Psoas muscle (tissue), 8 donors: ENCODE measurements around the gene DOCK1. TPM values are rescaled to one million over a fixed set of nuclear protein-coding genes. Genes with fewer than 3 reads are reported as not detected.

Experiments
- ATAC-seq, 4 donors: fragments of 200-7000 bp; cut with Tn5 transposase; one replicate each; pipeline ENCODE4 v1.9.1; 2020; ENCODE audit warnings: moderate library complexity in 3 of 4, mild to moderate bottlenecking in 2 of 4
- DNase-seq, 2 donors: peaks; one replicate each; pipeline ENCODE4 v3.0.0-alpha.2; 2020
- H3K27ac ChIP-seq: fragments of 200-600 bp; one replicate; pipeline ENCODE4 v1.8.0; 2022
- H3K27me3 ChIP-seq, 3 donors: fragments of 200-600 bp in 1 of 3; one replicate each; pipeline versions ENCODE4 v1.6.1 to v1.8.0; 2013 to 2022; ENCODE audit warnings: low read length in 2 of 3, mild to moderate bottlenecking in 2 of 3, moderate library complexity in 1 of 3; ENCODE audit not compliant: insufficient read depth in 3 of 3
- H3K36me3 ChIP-seq, 2 donors: fragments of 200-600 bp in 1 of 2; one replicate each; pipeline versions ENCODE4 v1.6.1 to v1.8.0; 2013 to 2022; ENCODE audit warnings: low read depth in 1 of 2, mild to moderate bottlenecking in 1 of 2, moderate library complexity in 1 of 2; ENCODE audit not compliant: insufficient read depth in 1 of 2
- H3K4me1 ChIP-seq: fragments of 200-600 bp; one replicate; pipeline ENCODE4 v1.8.0; 2022
- H3K4me3 ChIP-seq: fragments of 200-600 bp; one replicate; pipeline ENCODE4 v1.8.0; 2022; ENCODE audit warnings: mild to moderate bottlenecking
- H3K9me3 ChIP-seq: fragments of 200-600 bp; one replicate; pipeline ENCODE4 v1.8.0; 2022
- WGBS, 3 donors: extraction: QIAGEN DNeasy Blood & Tissue Kit; methylation state at CpG; one replicate each; pipeline versions ENCODE4 v1.1.6 to v1.1.7; 2013; 5-methylcytosine and 5-hydroxymethylcytosine counted together
- intact Hi-C, 2 donors: fragments of 100-400 bp; cut with DNase I; formaldehyde crosslinking; loops; one replicate each; pipeline versions ENCODE4 v1.11.0 to v1.14.2; 2022
- polyA plus RNA-seq, 3 donors: library from polyadenylated mRNA; stranded (reverse); fragments of 200-250 nt; gene quantifications; one replicate each; pipeline ENCODE4 v1.2.3, GENCODE V29; 2013
- total RNA-seq, 4 donors: library from RNA; stranded (reverse); fragmentation: NEBNext Ultra II Directional in 2 of 4; extraction: Animal tissue kit (Norgen Biotek cat#: 25700) in 2 of 4; gene quantifications; one replicate each; pipeline versions ENCODE4 v1.2.1 to v1.2.4, GENCODE V29; 2021 to 2023
- TF ChIP-seq, protein P1 (sequence below): fragments of 200-600 bp; IDR thresholded peaks from one replicate; pipeline ENCODE4 v1.8.0; 2022; ENCODE audit warnings: antibody characterized with exemption
- donor health status: healthy with polysubstance abuse.
- donor health status: DM: no; HTN: no; CAD: no; lungs with moderate emphysema.
- donor health status: Bipolar disorder and iron deficiency.
- donor health status: healthy.
- donor health status: DM: yes; HTN: yes; CAD: no.
- donor health status: DM: no; HTN: no; CAD: no.
- donor health status: DM: no; HTN: no; CAD: no.
- donor health status: DM: yes; HTN: yes; CAD: no.

Gene DOCK1
- total and polyA plus RNA-seq, 7 donors = 2.1 to 11.3 (median 5.4) TPM

DNA sequence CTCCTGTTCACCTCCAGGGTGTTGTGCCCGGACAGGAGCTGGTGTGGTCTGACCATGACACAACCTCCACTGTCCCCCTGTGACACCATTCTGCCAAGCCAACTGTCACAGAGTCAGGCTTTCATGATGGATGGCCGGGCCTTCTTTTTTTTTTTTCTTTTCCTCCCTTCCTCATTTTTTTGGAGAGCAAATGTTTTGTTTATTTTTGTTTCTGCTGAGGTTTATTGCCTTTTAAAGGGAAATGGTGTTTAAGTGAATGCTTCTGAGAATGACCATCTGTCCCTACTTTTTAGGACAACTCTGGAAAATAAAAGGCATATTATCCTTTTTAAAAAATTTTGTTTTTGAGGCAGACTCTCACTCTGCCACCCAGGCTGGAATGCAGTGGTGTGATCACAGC, 528.8 kb downstream of the DOCK1 start:
- intact Hi-C loops = no loop called here
- no peak for ATAC-seq

DNA sequence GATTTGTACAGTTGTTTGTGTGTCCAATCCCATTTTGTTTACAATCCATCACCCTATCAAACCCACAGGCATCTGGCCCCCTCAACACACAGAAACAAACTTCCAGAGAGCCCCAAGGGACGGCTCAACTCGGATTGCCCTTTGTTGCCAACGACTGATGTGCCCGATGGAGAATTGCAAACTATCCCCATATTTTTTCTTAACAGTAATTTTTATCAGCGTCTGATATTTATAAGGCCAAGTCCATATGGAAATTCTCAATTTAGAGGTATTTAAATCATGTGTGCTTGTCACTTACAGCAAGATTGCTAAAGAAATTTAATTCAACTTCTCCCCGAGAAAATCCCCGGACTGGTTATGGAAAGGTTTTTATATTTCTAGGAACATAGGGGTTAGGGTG, 530.0 kb downstream of the DOCK1 start:
- peaks cover 0 to 9% of the 10 kb centered on the region in 2 donors for H3K36me3 ChIP-seq

More for the DNA sequence above, 528.8 kb downstream of the DOCK1 start:
- H3K4me1 ChIP-seq = no peaks in the 10 kb centered on the region
- 77 to 87% (median 77%) methylated on average over 2 of the region's 2 CpGs for WGBS, 3 donors
- no peaks in the 10 kb centered on the region for H3K27me3 ChIP-seq
- no peaks in the 10 kb centered on the region for H3K9me3 ChIP-seq
- H3K27ac ChIP-seq = no peak overlapping the region
- TF ChIP-seq, protein P1, sequence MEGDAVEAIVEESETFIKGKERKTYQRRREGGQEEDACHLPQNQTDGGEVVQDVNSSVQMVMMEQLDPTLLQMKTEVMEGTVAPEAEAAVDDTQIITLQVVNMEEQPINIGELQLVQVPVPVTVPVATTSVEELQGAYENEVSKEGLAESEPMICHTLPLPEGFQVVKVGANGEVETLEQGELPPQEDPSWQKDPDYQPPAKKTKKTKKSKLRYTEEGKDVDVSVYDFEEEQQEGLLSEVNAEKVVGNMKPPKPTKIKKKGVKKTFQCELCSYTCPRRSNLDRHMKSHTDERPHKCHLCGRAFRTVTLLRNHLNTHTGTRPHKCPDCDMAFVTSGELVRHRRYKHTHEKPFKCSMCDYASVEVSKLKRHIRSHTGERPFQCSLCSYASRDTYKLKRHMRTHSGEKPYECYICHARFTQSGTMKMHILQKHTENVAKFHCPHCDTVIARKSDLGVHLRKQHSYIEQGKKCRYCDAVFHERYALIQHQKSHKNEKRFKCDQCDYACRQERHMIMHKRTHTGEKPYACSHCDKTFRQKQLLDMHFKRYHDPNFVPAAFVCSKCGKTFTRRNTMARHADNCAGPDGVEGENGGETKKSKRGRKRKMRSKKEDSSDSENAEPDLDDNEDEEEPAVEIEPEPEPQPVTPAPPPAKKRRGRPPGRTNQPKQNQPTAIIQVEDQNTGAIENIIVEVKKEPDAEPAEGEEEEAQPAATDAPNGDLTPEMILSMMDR = no peak
- peaks cover 0 to 4% of the 10 kb centered on the region in 2 donors for H3K36me3 ChIP-seq
- no peak for DNase-seq
- H3K4me3 ChIP-seq = no peak overlapping the region

GRCh38 chr10:127440371-127440770, 535.1 kb downstream of the DOCK1 start:
- Histone ChIP-seq H3K36me3 (peaks cover 0 to 19% of the 10 kb centered on the region in 2 donors), H3K9me3 (no peaks in the 10 kb centered on the region), H3K27ac (no peak overlapping the region), H3K4me3 (no peak overlapping the region), H3K27me3 (no peaks in the 10 kb centered on the region), H3K4me1 (no peaks in the 10 kb centered on the region)
- ATAC-seq (no peak), DNase-seq (peak in 1 of 2 donors; percentile 23)
- intact Hi-C loops = no loop called here
- TF ChIP-seq, protein P1 = no peak
- WGBS, 3 donors = 87 to 95% (median 95%) methylated on average over 11 of the region's 11 CpGs

More for the DNA sequence above, 530.0 kb downstream of the DOCK1 start:
- Histone ChIP-seq H3K27ac (no peak overlapping the region), H3K4me1 (no peaks in the 10 kb centered on the region), H3K9me3 (no peaks in the 10 kb centered on the region), H3K4me3 (no peak overlapping the region), H3K27me3 (no peaks in the 10 kb centered on the region)
- intact Hi-C loops = no loop called here
- ATAC-seq = no peak
- DNase-seq = no peak
- TF ChIP-seq, protein P1 = no peak
- WGBS, 3 donors = 57 to 68% (median 59%) methylated on average over 7 of the region's 7 CpGs

DNA sequence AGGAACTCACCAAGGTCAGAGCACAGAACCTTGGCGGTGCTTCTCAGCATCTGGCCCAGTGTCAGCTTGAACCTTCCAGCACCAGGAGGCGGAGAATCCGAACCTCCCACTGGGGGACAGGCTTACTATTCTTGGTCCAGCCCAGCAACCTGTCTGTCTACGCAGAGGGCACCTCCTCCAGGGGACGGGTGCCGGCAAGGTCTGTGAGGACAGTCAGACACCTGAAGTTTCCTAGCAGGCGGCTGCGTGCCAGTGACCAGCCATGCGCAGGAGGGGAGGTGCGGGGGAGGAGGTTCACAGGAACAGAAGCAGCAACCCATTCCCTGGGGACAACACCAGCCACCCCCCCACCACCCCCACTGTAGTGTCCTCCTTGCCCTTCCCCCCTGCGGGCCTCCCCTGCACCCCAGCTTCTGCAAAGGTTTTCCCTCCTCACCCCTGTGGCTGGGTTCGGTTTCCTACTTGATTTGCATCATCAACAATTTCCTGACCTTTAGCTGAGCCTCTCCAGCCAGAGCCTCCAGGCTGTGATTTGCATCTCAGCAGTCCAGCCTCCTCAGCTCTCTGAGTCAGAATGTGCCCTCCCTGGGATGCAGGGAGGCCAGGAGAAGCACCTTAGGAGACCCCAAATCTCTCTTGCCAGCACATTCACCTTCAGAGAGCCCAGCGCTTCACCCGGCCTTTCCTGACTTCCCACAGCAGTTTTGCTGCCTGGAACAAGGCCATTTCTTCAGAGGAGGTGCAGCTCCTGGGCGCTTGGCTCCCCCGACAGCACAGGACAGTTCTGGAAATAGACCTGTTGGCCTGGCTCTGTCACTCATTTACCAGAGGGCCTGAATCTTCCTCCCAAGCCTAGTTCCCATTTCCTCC, 536.4 kb downstream of the DOCK1 start:
- H3K36me3 ChIP-seq = peaks cover 0 to 19% of the 10 kb centered on the region in 2 donors
- no peak overlapping the region for H3K27ac ChIP-seq
- WGBS, 3 donors = 85 to 91% (median 85%) methylated on average over 16 of the region's 16 CpGs
- no peak overlapping the region for H3K4me3 ChIP-seq
- no peaks in the 10 kb centered on the region for H3K9me3 ChIP-seq
- TF ChIP-seq, protein P1 = no peak
- DNase-seq = no peak
- no peaks in the 10 kb centered on the region for H3K27me3 ChIP-seq
- no peak for ATAC-seq
- no peaks in the 10 kb centered on the region for H3K4me1 ChIP-seq
- intact Hi-C loops = no loop called here

GRCh38 chr10:127442220-127442525, 536.9 kb downstream of the DOCK1 start:
- Histone ChIP-seq H3K4me3 (no peak overlapping the region), H3K9me3 (no peaks in the 10 kb centered on the region), H3K27ac (no peak overlapping the region), H3K4me1 (no peaks in the 10 kb centered on the region), H3K27me3 (no peaks in the 10 kb centered on the region), H3K36me3 (peaks cover 0 to 19% of the 10 kb centered on the region in 2 donors)
- TF ChIP-seq, protein P1 = no peak
- DNase-seq (no peak), ATAC-seq (no peak)
- intact Hi-C loops = no loop called here
- WGBS, 3 donors = 91 to 93% (median 92%) methylated on average over 5 of the region's 5 CpGs
